ENCODE results near the gene KRTAP24-1. TPM values are rescaled to one million over a fixed set of nuclear protein-coding genes. Genes with fewer than 3 reads are reported as not detected.

Gene KRTAP24-1
- total RNA-seq, 1 experiment from 2014 or later, result not detected

- intact Hi-C loops (cut with micrococcal nuclease), result loop anchor here (1.0 kb wide), 2 partner anchors 48 to 213 kb away; no protein-coding TSS in a partner anchor
These were observed 25.0 kb downstream of the KRTAP24-1 start for GRCh38 chr21:30257773-30258172.

GRCh38 chr21:30256100-30256499 lies 26.6 kb downstream of the KRTAP24-1 start:
- peak overlapping the region; percentile 43 for H3K27ac Mint-ChIP-seq (ENCODE audit: low read depth, unreplicated experiment)
- ChIA-PET CTCF (interaction anchor here (0.6 to 2.6 kb wide), 5 partner anchors 9 to 974 kb away, joined by 3 to 14 read pairs (median 5); partner anchors contain the start of gene CLDN8), POLR2A (no interaction called here)
- H3K9me3 Mint-ChIP-seq (ENCODE audit: unreplicated experiment), result no peaks in the 10 kb centered on the region
- no TSS peak for BruUV-seq (replicated peaks)
- H3K36me3 Mint-ChIP-seq (ENCODE audit: insufficient read depth, unreplicated experiment), result no peaks in the 10 kb centered on the region
- no peak for DNase-seq (ENCODE audit: unreplicated experiment)
- no peaks in the 10 kb centered on the region for H3K27me3 Mint-ChIP-seq (ENCODE audit: insufficient read depth, unreplicated experiment)
- no peak overlapping the region for H3K4me3 Mint-ChIP-seq (ENCODE audit: unreplicated experiment)
- H3K4me1 Mint-ChIP-seq (ENCODE audit: insufficient read depth, unreplicated experiment), result peaks cover 8% of the 10 kb centered on the region
- intact Hi-C loops (cut with micrococcal nuclease), result no loop called here
- TF ChIP-seq CTCF (IDR thresholded peaks at IDR 0.05; ENCODE audit: unreplicated experiment), result no peak

More at GRCh38 chr21:30257773-30258172, 25.0 kb downstream of the KRTAP24-1 start:
- Mint-ChIP-seq H3K9me3 (ENCODE audit: unreplicated experiment) (no peaks in the 10 kb centered on the region), H3K36me3 (ENCODE audit: insufficient read depth, unreplicated experiment) (no peaks in the 10 kb centered on the region), H3K27ac (ENCODE audit: low read depth, unreplicated experiment) (no peak overlapping the region), H3K4me3 (ENCODE audit: unreplicated experiment) (no peak overlapping the region), H3K4me1 (ENCODE audit: insufficient read depth, unreplicated experiment) (peaks cover 8% of the 10 kb centered on the region), H3K27me3 (ENCODE audit: insufficient read depth, unreplicated experiment) (no peaks in the 10 kb centered on the region)
- peak; percentile 55 for TF ChIP-seq CTCF (IDR thresholded peaks at IDR 0.05; ENCODE audit: unreplicated experiment)
- peak; percentile 77 for DNase-seq (ENCODE audit: unreplicated experiment)
- BruUV-seq (replicated peaks), result no TSS peak
- ChIA-PET POLR2A (interaction anchor here (1.0 kb wide), 1 partner anchor 30 kb away, joined by 3 read pairs; no protein-coding TSS in a partner anchor), CTCF (interaction anchor here (0.6 to 2.6 kb wide), 11 partner anchors 10 to 214 kb away, joined by 3 to 14 read pairs (median 4); no protein-coding TSS in a partner anchor)

- H3K4me3 Mint-ChIP-seq (ENCODE audit: unreplicated experiment), result no peak overlapping the region
- ChIA-PET CTCF (interaction anchor here (0.6 to 1.2 kb wide), 3 partner anchors 10 to 975 kb away, joined by 3 to 5 read pairs (median 5); no protein-coding TSS in a partner anchor), POLR2A (no interaction called here)
- H3K27me3 Mint-ChIP-seq (ENCODE audit: insufficient read depth, unreplicated experiment), result no peaks in the 10 kb centered on the region
- DNase-seq (ENCODE audit: unreplicated experiment), result no peak
- no TSS peak for BruUV-seq (replicated peaks)
- no peaks in the 10 kb centered on the region for H3K36me3 Mint-ChIP-seq (ENCODE audit: insufficient read depth, unreplicated experiment)
- H3K27ac Mint-ChIP-seq (ENCODE audit: low read depth, unreplicated experiment), result no peak overlapping the region
- intact Hi-C loops (cut with micrococcal nuclease), result no loop called here
- no peaks in the 10 kb centered on the region for H3K9me3 Mint-ChIP-seq (ENCODE audit: unreplicated experiment)
- peaks cover 8% of the 10 kb centered on the region for H3K4me1 Mint-ChIP-seq (ENCODE audit: insufficient read depth, unreplicated experiment)
- no peak for TF ChIP-seq CTCF (IDR thresholded peaks at IDR 0.05; ENCODE audit: unreplicated experiment)
These were observed 27.1 kb downstream of the KRTAP24-1 start for GRCh38 chr21:30255679-30256078.

- no peaks in the 10 kb centered on the region for H3K27me3 Mint-ChIP-seq (ENCODE audit: insufficient read depth, unreplicated experiment)
- no peak overlapping the region for H3K27ac Mint-ChIP-seq (ENCODE audit: low read depth, unreplicated experiment)
- DNase-seq (ENCODE audit: unreplicated experiment), result peak; percentile 21
- peaks cover 8% of the 10 kb centered on the region for H3K4me1 Mint-ChIP-seq (ENCODE audit: insufficient read depth, unreplicated experiment)
- no peaks in the 10 kb centered on the region for H3K9me3 Mint-ChIP-seq (ENCODE audit: unreplicated experiment)
- intact Hi-C loops (cut with micrococcal nuclease), result no loop called here
- TF ChIP-seq CTCF (IDR thresholded peaks at IDR 0.05; ENCODE audit: unreplicated experiment), result no peak
- POLR2A ChIA-PET, result no interaction called here
- H3K36me3 Mint-ChIP-seq (ENCODE audit: insufficient read depth, unreplicated experiment), result no peaks in the 10 kb centered on the region
- BruUV-seq (replicated peaks), result no TSS peak
- CTCF ChIA-PET, result no interaction called here
- H3K4me3 Mint-ChIP-seq (ENCODE audit: unreplicated experiment), result no peak overlapping the region
These were observed 31.0 kb downstream of the KRTAP24-1 start for GRCh38 chr21:30251781-30252180.
